HG02571 (cell line): ENCODE measurements around the gene DRAP1.

ENCODE experiments used
- ATAC-seq: cut with Tn5 transposase; IDR thresholded peaks from one replicate; pipeline ENCODE4 v1.9.1; 2021; ENCODE audit warnings: mild to moderate bottlenecking, moderate library complexity; ENCODE audit not compliant: unreplicated experiment

Gene DRAP1

GRCh38 chr11:65903068-65903481 is 16.2 kb upstream of the DRAP1 start:
- no peak for ATAC-seq

GRCh38 chr11:65903715-65904114 is 15.5 kb upstream of the DRAP1 start:
- no peak for ATAC-seq

- no peak for ATAC-seq
Measured at GRCh38 chr11:65906602-65907001, 12.6 kb upstream of the DRAP1 start.

- no peak for ATAC-seq
Measured at GRCh38 chr11:65907878-65908277, 11.3 kb upstream of the DRAP1 start.

- ATAC-seq, result no peak
Measured at GRCh38 chr11:65911682-65912568, 7.3 kb upstream of the DRAP1 start.

GRCh38 chr11:65912845-65913244 is 6.4 kb upstream of the DRAP1 start:
- ATAC-seq, result no peak

- ATAC-seq, result no peak
Measured at GRCh38 chr11:65915101-65915820, 4.0 kb upstream of the DRAP1 start.

- ATAC-seq, result no peak
Measured at GRCh38 chr11:65915821-65916251, 3.4 kb upstream of the DRAP1 start.

- ATAC-seq, result no peak
Measured at GRCh38 chr11:65916391-65916790, 2.8 kb upstream of the DRAP1 start.

GRCh38 chr11:65917077-65917433 is 2.2 kb upstream of the DRAP1 start:
- no peak for ATAC-seq

- ATAC-seq, result no peak
Measured at GRCh38 chr11:65917434-65918210, 1.6 kb upstream of the DRAP1 start.

GRCh38 chr11:65918211-65919140 is 750 bp upstream of the DRAP1 start, which contains the start of gene C11orf68:
Gene C11orf68, minus strand, starts transcription at chr11:65919062. Its CDS starts 31 bp downstream, at chr11:65919031.
- peak; percentile 53 for ATAC-seq

- peak; percentile 37 for ATAC-seq
Measured at GRCh38 chr11:65919573-65920371, 546 bp downstream of the DRAP1 start.

GRCh38 chr11:65920372-65920802 is 1.2 kb downstream of the DRAP1 start:
- no peak for ATAC-seq

- ATAC-seq, result no peak
Measured at GRCh38 chr11:65921033-65921555, 1.9 kb downstream of the DRAP1 start.

GRCh38 chr11:65921876-65922275 is 2.6 kb downstream of the DRAP1 start:
- ATAC-seq, result no peak

- no peak for ATAC-seq
Measured at GRCh38 chr11:65922565-65922964, 3.3 kb downstream of the DRAP1 start.

- ATAC-seq, result no peak
Measured at GRCh38 chr11:65925397-65925796, 6.2 kb downstream of the DRAP1 start.

- ATAC-seq, result peak; percentile 68
Measured at GRCh38 chr11:65927904-65928397, 8.7 kb downstream of the DRAP1 start.
